ENCODE measurements around the gene PLK3. TPM values are rescaled to one million over a fixed set of nuclear protein-coding genes. Genes with fewer than 3 reads are reported as not detected.

PLK3 gene
- total and polyA plus RNA-seq, 10 of the 15 experiments (the other 5 are each of a cell fraction or from before 2014, with no cell fraction given), result 1.5 to 23.2 (median 12.1) TPM

DNA sequence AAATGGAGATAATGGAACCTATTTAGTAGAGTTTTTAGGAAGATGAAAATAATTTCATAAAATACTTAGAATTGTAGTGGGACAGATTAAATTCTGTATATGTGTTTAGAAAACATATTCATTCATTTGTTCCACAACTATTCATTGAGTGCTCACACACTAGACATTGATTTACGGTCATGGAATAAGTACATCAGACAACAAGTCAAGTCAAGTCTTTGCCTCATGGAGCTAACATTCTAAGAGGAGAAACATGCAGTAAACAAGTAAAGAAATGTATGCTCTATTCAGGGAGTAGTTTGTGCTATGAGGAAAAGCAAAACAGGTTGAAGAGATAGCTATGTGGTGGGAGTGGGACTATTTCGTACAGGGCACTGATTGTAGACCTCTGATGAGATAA, 17.1 kb downstream of the PLK3 start (continued):
- TF ChIP-seq IRF4 (IDR thresholded peaks at IDR 0.05; ENCODE audit: low read depth, low read length), result no peak

DNA sequence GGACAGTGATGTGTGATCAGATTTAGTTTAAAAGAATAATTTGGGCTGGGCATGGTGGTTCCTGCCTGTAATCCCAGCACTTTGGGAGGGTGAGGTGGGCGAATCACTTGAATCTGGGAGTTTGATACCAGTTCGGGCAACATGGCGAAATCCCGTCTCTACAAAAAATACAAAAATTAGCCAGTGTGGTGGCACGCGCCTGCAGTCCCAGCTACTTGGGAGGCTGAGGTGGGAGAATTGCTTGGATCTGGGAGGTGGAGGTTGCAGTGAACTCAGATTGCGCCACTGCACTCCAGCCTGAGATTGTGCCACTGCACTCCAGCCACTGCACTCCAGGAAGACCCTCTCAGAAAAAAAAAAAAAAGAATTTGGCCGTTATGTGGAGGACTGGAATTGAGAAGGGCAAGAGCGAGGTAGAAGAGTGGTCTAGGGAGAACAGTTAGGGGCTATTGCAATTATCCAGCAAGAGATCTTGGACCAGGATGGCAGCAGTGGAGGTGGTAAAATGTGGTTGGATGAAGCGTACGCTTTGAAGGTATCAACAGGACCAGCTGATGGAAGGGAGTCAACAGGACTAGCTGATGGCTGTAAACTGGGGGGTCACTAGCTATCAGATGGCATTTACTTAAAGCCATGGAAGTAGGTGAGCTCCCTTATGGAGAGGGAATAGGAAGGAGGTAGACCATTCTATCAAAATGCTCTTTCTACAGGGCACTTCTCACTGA, 17.8 kb downstream of the PLK3 start:
- FAIRE-seq (no peak), DNase-seq (ENCODE audit: low read depth, low spot score) (no peak), ATAC-seq (no peak)
- in situ Hi-C loops (cut with MboI), result no loop called here
- H3K79me2 ChIP-seq (ENCODE audit: control insufficient read depth, insufficient read depth, low read length), result no peaks in the 10 kb centered on the region
- ChIA-PET RAD21 (ENCODE audit: unreplicated experiment) (interaction anchor here (1.4 to 3.5 kb wide), 3 partner anchors 9 to 96 kb away, joined by 4 to 41 read pairs (median 23); partner anchors contain the start of genes BTBD19 and PLK3), SMC1A (ENCODE audit: uncharacterized antibody, unreplicated experiment) (interaction anchor here (0.6 to 5.9 kb wide), 9 partner anchors 9 to 100 kb away, joined by 3 to 52 read pairs (median 3); partner anchors contain the start of genes BEST4, BTBD19, DYNLT4 and PLK3), POLR2A (interaction anchor here (0.8 to 5.9 kb wide), 7 partner anchors 9 to 96 kb away, joined by 3 to 56 read pairs (median 4); partner anchors contain the start of genes BEST4, BTBD19, DYNLT4 and PLK3), CTCF (interaction anchor here (0.8 to 4.7 kb wide), 8 partner anchors 10 to 675 kb away, joined by 3 to 45 read pairs (median 6); partner anchors contain the start of genes BTBD19, DYNLT4, PLK3 and RNU5D-1)
- no peaks in the 10 kb centered on the region for H4K20me1 ChIP-seq (ENCODE audit: control insufficient read depth, insufficient read depth)
- no peak overlapping the region for H3K4me2 ChIP-seq (ENCODE audit: control insufficient read depth, insufficient read depth)
- no peak overlapping the region for H3K9ac ChIP-seq (ENCODE audit: control insufficient read depth, insufficient read depth, low read length)
- BruUV-seq (replicated peaks), result no TSS peak
- no peak overlapping the region for H2AFZ ChIP-seq (ENCODE audit: control insufficient read depth, low read depth, low read length)
- TF ChIP-seq EED (IDR thresholded peaks at IDR 0.05; ENCODE audit: low read depth), result no peak
- TF ChIP-seq ZNF217 (IDR thresholded peaks at IDR 0.05), result no peak
- TF ChIP-seq, protein P1, sequence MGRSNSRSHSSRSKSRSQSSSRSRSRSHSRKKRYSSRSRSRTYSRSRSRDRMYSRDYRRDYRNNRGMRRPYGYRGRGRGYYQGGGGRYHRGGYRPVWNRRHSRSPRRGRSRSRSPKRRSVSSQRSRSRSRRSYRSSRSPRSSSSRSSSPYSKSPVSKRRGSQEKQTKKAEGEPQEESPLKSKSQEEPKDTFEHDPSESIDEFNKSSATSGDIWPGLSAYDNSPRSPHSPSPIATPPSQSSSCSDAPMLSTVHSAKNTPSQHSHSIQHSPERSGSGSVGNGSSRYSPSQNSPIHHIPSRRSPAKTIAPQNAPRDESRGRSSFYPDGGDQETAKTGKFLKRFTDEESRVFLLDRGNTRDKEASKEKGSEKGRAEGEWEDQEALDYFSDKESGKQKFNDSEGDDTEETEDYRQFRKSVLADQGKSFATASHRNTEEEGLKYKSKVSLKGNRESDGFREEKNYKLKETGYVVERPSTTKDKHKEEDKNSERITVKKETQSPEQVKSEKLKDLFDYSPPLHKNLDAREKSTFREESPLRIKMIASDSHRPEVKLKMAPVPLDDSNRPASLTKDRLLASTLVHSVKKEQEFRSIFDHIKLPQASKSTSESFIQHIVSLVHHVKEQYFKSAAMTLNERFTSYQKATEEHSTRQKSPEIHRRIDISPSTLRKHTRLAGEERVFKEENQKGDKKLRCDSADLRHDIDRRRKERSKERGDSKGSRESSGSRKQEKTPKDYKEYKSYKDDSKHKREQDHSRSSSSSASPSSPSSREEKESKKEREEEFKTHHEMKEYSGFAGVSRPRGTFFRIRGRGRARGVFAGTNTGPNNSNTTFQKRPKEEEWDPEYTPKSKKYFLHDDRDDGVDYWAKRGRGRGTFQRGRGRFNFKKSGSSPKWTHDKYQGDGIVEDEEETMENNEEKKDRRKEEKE (IDR thresholded peaks at IDR 0.05), result no peak
- no peaks in the 10 kb centered on the region for H3K36me3 ChIP-seq (ENCODE audit: control insufficient read depth in 2 of 2, insufficient read depth in 2 of 2, low read length in 1 of 2)
- H3K27ac ChIP-seq (ENCODE audit: control insufficient read depth, insufficient read depth), result no peak overlapping the region
- H3K27me3 ChIP-seq (replicated peaks in 1 of 2; ENCODE audit: control insufficient read depth in 2 of 2, insufficient read depth in 2 of 2, low read length in 1 of 2), result no peaks in the 10 kb centered on the region
- H3K4me3 ChIP-seq, result no peak overlapping the region
- intact Hi-C loops (cut with micrococcal nuclease; ENCODE audit: unreplicated experiment), result loop anchor here (5.0 kb wide), 1 partner anchor 41 kb away; the partner anchor contains the start of gene RPS8
- H3K4me1 ChIP-seq (ENCODE audit: control insufficient read depth, insufficient read depth, low read length), result peaks cover 7% of the 10 kb centered on the region
- 96% methylated on average over 11 of the region's 11 CpGs for WGBS (ENCODE audit: insufficient coverage, insufficient replicate concordance, low lambda C conversion rate, missing lambda C conversion rate)
- no peaks in the 10 kb centered on the region for H3K9me3 ChIP-seq (replicated peaks; ENCODE audit: control insufficient read depth, insufficient read depth, low read length)

All from GM12878 (cell line).